HG03565 (cell line): ENCODE measurements around the gene RBL2.
"Not testable (repeated sequence)": the region's sequence is repeated elsewhere in the genome, so short reads cannot be mapped to it uniquely, and the experiment has no call there.

ENCODE experiments used
- ATAC-seq: cut with Tn5 transposase; IDR thresholded peaks from one replicate; pipeline ENCODE4 v1.9.1; 2021; ENCODE audit warnings: mild to moderate bottlenecking, moderate library complexity; ENCODE audit not compliant: unreplicated experiment

RBL2 gene, protein sequence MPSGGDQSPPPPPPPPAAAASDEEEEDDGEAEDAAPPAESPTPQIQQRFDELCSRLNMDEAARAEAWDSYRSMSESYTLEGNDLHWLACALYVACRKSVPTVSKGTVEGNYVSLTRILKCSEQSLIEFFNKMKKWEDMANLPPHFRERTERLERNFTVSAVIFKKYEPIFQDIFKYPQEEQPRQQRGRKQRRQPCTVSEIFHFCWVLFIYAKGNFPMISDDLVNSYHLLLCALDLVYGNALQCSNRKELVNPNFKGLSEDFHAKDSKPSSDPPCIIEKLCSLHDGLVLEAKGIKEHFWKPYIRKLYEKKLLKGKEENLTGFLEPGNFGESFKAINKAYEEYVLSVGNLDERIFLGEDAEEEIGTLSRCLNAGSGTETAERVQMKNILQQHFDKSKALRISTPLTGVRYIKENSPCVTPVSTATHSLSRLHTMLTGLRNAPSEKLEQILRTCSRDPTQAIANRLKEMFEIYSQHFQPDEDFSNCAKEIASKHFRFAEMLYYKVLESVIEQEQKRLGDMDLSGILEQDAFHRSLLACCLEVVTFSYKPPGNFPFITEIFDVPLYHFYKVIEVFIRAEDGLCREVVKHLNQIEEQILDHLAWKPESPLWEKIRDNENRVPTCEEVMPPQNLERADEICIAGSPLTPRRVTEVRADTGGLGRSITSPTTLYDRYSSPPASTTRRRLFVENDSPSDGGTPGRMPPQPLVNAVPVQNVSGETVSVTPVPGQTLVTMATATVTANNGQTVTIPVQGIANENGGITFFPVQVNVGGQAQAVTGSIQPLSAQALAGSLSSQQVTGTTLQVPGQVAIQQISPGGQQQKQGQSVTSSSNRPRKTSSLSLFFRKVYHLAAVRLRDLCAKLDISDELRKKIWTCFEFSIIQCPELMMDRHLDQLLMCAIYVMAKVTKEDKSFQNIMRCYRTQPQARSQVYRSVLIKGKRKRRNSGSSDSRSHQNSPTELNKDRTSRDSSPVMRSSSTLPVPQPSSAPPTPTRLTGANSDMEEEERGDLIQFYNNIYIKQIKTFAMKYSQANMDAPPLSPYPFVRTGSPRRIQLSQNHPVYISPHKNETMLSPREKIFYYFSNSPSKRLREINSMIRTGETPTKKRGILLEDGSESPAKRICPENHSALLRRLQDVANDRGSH

GRCh38 chr16:53434377-53435065 lies at the start of gene RBL2:
Gene RBL2, plus strand, starts transcription at chr16:53434471. Its CDS starts 86 bp downstream, at chr16:53434557.
- ATAC-seq = peak; percentile 71

DNA sequence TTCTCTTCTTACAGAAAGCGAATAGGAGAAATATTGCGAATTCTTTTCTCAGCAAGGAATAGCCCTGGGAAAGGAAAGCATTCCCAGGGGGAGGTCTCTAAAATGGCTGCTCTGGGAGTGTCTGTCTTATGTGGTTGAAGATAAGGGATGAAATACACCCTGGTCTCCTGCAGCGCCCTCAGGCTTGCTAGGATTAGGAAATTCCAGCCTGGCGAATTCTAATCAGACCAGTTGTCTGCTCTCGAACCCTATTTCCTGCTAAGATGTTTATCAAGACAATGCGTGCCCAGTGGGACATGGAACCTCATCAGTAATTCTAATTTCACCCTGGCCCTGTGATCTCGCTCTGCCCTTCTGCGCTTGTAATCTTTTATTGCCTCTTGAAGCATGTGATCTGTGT lies 49.7 kb upstream of the RBL2 start:
- not testable (repeated sequence) for ATAC-seq

DNA sequence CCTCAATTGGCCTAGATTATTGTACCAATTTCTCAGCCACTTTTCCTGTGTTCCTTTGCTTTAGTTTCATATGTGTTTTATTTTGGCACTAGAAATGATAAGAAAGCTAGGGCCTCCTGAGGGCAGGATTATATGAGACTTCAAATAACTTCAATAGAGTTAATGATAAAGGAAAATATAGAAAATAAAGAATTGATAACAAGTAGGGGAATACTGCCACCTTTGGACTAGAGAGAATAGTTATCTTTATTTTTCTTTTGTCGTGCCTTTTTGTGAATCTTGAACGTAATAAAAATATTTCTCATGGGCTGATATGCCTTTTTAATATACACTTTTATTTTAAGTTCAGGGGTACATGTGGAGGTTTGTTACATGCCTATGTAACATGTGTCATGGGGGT lies 29.3 kb upstream of the RBL2 start:
- no peak for ATAC-seq

GRCh38 chr16:53412549-53412948 lies 21.7 kb upstream of the RBL2 start:
- ATAC-seq = no peak

DNA sequence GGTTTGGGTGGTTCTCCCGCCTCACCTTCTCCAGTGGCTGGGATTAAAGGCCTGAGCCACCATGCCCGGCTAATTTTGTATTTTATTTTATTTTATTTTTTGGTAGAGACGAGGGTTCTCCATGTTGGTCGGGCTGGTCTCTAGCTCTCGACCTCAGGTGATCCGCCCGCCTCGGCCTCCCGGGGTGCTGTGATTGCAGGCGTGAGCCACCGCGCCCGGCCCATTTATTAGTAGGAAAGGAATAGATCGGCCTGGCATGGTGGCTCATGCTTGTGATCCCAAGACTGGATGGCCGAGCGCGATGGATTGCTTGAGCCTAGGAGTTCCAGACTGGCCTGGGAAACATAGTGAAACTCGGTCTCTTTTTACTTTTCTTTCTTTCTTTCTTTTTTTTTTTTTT lies 20.4 kb upstream of the RBL2 start:
- ATAC-seq = no peak

DNA sequence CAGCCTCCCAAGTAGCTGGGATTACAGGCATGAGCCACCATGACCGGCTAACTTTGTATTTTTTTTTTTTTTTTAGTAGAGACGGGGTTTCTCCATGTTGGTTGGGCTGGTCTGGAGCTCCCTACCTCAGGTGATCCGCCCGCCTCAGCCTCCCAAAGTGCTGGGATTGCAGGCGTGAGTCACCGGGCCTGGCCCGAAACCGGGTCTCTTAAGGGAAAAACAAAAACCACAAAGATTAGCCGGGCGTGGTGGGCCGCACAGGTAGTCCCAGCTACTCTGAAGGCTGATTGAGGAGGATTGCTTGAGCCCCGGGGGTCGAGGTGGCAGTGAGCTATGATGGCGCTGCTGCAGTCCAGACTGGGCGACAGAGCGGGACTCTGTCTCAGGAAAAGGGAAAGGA lies 19.9 kb upstream of the RBL2 start:
- ATAC-seq = no peak

DNA sequence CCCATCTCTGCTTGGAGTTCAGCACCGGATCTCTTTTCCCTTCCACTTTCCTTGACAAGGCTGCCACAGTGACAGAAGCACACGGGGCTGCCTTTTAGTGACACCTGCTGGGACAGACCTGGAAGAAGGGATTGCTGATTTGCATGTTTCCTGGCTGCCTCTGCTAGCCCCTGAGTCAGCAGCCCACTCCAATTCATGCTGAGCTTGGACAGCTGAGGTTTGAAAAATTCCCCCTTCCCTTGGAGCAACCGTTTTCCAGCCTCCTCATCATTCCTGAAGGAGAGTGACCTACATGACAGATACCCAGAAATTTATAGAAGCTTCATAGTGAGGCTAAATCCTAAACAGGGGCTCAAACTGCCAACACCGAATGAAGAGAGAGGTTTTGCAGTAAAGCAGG lies 18.8 kb upstream of the RBL2 start:
- no peak for ATAC-seq

- ATAC-seq = no peak
Observed at GRCh38 chr16:53417011-53417410, 17.3 kb upstream of the RBL2 start.

GRCh38 chr16:53417976-53418375 lies 16.3 kb upstream of the RBL2 start:
- ATAC-seq = no peak

- ATAC-seq = not testable (repeated sequence)
Observed at GRCh38 chr16:53419383-53419709, 14.9 kb upstream of the RBL2 start.

DNA sequence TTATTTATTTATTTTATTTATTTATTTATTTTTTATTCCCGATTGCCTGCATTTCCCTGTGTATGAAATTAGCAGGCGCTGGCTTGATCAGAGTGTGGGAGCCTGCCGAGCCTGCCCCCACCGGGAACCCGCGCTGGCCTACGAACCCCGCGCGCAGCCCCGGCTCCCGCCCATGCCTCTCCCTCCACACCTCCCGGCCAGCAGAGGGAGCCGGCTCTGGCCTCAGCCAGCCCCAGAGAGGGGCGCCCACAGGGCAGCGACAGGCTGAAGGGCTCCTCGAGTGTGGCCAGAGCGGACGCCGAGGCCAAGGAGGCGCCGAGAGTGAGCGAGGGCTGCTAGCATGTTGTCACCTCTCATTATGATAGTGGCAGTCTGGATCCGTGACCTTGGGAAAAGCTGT lies 13.0 kb upstream of the RBL2 start:
- no peak for ATAC-seq

- not testable (repeated sequence) for ATAC-seq
Observed at GRCh38 chr16:53423968-53424367, 10.3 kb upstream of the RBL2 start.

DNA sequence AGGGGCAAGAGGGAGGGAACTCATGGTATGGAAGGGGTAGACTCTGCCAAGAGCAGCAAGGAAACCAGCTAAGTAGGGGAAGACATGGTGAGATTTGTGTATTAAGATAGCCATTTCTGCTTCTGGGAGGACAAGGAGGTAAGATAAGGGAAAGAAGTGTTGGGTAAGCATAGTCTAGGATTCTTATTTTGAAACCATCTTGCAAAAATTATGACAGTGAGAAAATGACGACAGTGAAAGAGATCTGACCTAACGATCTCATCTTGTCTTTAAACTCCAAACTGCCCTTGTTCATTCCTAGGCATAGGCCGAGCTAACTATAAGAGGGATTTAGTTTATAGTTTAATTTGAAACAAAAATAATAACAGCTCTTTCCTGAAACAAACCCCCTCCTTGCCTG lies 5.6 kb upstream of the RBL2 start:
- no peak for ATAC-seq

GRCh38 chr16:53429221-53429943 lies 4.9 kb upstream of the RBL2 start:
- no peak for ATAC-seq

- no peak for ATAC-seq
Observed at GRCh38 chr16:53430363-53430762, 3.9 kb upstream of the RBL2 start.

GRCh38 chr16:53433509-53433908 lies 762 bp upstream of the RBL2 start:
- ATAC-seq = no peak

DNA sequence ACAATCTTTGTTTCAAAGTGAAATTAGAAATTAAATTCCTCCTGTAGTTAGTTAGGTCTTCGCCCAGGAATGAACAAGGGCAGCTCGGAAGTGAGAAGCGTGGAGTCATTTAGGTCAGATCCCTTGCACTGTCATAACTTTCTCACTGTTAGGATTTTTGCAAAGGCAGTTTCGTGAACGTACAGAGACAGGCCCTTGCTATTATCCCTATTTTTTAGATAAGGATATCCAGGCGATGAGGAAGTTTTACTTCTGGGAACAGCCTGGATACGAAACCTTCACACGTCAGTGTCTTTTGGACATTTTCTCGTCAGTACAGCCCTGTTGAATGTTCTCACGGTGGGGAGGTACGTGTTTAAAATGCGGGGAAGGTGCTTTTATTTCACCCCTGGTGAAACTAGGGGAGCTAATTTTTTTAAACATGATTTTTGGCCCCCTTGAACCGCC lies 318 bp upstream of the RBL2 start:
- no peak for ATAC-seq

GRCh38 chr16:53435066-53435688 lies 906 bp downstream of the RBL2 start:
- ATAC-seq = peak; percentile 89

GRCh38 chr16:53440125-53440524 lies 5.9 kb downstream of the RBL2 start:
- ATAC-seq = no peak

GRCh38 chr16:53445534-53445933 lies 11.3 kb downstream of the RBL2 start:
- no peak for ATAC-seq
